TTC549 (cell line): Measurements from ENCODE around the gene MROH8.
A peak's percentile ranks its signal among the peaks of the same experiment; 100 is the strongest.

ENCODE experiments used
- FAIRE-seq: peaks from 2 replicates; lab custom pipeline; 2012; peaks lifted over from hg19 to GRCh38; lab: Jason Lieb, UNC

MROH8 gene

DNA sequence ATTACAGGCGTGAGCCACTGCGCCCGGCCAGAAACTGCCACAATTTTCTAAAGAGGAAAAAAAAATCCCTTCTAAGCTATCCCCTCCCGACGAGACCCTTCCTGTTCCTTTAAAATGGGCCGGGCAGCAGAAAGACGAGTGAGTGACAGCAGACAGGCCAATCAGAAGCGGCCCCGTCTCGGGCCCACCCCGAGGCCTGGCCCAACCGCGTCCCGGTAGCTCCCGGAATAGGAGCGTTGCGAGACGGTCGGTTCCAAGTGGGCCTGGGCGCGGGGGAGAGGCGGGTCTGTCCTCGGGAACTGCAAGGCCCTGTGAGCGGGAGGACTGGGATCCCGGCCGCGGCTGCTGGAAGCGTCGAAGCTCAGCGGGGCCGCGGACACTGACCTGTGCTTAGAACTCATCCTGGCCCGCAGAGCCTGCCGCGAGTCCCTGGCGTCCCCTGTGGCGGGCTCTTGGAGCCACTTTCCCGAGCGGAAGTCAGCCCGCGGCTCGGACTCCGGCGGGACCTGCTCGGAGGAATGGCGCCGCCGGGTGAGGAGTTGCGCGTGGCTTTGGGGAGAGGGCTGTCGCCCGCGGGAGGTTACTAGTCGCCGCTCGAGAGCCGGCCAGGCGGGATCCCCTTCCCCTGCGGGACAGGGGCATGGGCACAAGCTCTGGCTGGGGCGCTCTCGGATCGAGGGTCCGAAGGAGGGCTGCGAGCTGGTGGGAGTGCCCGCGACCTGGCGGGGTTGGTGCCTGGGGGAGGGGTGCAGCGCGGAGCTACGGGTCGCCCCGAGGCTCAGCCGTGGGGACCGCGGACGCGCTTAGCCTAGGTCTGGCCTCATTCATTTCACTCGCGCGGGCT is at the start of gene MROH8, which contains the start of gene RPN2:
MROH8 (minus strand) TSS at position 710 of the 844 bp plus-strand sequence.
RPN2 (plus strand) TSS at position 492 of the 844 bp plus-strand sequence; CDS start at position 519, 27 bp downstream.
- peak; percentile 82 for FAIRE-seq

DNA sequence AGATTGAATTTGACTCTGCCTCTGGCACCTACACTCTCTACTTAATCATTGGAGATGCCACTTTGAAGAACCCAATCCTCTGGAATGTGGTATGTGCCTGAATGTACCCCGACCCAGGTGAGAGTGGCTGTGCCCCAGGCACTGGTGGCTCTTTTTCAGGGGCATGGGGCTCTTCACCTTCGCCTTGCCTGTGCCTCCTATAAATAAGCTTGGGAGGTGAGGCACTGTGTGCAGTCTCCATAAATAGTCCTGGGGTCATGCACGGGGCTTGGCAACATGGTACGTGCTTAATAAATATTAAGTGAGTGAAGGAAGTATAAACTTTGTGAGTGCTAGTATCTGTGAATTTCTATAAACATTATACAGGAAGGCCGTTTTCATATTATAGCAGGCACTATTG is 49.3 kb upstream of the MROH8 start:
- FAIRE-seq: no peak

DNA sequence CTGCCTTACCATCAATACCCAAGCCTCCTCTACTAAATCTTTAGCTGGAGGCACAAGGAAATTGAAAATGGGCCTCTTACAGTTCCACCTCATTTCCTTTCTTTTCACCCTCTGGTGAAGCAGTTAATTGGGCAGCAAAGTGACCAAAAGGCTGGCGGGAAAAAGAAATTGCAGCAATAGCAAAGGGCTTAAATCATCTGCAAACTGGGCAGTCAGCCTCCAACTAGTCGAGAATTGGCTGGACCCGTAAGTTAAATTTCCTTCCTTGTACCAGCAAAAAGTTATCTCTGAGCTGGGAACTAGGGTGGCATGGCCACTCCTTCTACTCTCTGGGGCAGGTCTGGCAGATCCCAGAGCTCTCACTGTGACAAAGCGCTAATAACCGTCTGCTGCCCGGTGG is 48.7 kb upstream of the MROH8 start:
- FAIRE-seq: no peak

DNA sequence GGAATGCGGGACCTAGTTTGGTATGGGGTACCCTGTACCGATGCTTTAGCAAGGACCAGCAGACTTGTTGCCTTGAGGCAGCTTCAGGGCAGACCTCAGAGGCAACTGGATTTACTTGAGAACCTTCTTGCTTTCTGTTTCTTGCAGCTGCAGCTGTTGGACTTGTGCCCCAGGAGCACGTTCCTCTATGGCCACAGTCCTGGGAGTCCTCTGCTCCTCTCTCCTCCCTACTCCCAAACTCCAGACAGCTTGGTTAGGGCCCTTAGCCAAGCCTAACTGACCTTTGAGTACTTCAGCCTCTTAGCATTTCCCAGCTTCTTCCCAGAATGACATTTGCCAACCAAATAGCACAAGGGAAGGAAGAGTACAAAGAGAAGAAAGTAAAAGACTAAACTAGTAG is 47.5 kb upstream of the MROH8 start:
- no peak for FAIRE-seq

DNA sequence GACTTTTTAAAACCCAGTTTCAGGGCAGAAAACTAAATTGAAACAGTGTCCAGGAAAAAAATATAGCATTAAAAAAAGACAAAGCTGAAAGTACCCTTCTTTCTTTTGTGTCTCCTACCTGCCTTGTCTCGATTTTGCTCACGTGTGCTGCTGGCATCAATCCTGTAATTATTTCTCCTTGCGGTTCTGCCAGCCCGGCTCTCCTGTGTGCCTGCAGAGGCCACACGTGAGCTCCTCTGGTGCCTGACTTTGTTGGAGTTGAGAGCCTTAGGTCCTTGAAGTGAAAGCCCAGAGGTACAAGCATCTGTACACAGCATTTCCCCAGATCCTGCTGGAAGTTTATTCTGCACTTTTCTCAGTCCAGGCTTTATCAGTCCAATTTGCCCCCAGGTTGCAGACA is 45.8 kb upstream of the MROH8 start:
- FAIRE-seq: no peak

DNA sequence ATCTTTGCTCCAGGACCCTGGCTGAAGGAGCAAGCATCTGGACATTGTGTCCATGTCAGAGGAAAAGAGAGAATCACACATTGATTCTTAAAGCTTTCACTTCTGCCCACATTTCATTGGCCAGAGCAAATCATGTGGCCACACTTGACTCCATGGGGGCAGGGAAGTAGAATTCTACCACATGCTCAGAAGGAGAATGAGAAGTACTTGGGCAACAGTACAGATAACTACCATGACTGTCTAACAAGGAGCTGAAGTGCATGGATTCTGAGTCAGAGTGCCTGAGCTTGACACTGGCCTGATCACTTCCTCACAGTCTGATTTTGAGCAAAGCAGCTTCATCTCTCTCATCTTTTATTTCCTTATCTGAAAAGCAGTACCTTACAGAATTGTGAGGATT is 43.7 kb upstream of the MROH8 start:
- no peak for FAIRE-seq

DNA sequence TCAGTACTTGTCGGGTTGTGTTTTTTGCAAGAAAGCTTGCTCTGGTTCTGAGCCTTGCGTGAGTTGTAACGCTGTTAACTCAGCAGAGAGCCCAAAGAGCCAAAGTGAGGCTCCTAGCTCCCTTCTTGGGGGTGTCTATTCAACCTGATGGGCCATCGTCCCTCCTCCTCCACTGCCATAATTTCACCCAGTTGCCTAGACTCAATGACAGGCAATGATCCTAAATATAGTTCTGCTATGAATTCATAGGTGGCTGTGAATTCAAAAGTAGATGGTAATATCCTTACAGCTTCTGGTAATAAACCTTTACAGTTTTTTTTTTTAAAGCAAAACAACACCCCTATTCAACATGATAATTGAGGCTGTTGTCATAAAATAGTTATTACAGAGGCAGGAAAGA is 42.7 kb upstream of the MROH8 start:
- no peak for FAIRE-seq

DNA sequence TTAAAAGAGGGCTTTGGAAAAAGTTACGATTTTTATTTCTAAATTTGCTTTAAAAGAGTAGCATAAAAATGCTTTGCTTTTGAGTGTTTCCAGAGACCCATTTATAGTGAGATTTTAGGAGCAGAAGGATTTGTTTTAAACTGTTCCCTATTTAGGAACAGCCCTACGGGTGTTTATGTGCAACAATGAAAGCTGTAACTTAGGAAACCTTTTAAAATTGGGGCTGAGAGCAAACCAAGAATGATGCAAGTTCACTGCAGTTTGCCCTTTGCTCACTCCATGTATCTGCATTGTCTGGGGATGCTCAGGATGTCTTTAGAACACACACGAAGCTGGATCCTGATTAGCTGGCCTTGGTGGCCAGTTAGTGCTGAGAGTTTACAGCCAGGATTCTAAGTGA is 41.4 kb upstream of the MROH8 start:
- FAIRE-seq: no peak

DNA sequence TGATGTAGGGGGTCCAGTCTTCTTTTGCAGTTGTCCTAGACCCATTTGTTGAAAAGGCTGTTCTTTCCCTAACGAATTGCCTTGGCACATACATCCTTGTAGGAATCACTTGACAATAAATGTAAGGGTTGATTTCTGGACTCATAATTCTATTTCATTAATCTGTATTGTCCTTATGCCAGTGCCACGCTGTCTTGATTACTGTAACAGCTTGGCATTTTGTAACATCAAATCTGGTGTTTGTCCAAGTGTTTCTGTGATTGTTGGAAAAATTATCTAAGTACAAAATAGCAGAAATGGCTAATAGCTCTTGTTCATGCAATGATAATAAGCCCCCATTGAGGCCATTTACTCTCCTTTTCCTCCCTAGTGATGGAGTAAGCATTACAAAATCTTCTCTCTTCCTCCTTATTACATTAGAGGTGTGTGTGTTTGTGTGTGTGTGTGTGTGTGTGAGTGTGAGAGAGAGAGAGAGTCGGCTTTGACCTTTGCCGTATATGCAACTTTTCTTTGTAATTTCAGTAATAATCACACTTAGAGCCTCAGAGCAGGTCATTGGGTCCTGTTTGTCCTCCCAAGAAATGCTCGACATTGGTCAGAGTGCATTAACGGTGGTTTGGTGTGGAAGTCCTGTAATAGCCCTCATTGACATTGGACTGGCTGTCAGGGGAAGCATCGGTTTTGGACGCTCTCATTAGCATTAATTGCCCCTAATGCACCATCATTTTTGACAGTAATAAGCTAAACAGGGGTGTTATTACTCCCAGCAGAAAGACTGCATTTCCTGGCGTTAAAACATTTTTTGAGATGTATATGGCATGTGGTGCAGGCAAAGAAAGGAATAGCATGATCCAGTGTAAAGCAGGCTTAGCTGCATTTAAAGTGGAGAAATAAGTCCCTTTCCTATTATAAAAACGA is 40.7 kb upstream of the MROH8 start:
- FAIRE-seq: no peak

DNA sequence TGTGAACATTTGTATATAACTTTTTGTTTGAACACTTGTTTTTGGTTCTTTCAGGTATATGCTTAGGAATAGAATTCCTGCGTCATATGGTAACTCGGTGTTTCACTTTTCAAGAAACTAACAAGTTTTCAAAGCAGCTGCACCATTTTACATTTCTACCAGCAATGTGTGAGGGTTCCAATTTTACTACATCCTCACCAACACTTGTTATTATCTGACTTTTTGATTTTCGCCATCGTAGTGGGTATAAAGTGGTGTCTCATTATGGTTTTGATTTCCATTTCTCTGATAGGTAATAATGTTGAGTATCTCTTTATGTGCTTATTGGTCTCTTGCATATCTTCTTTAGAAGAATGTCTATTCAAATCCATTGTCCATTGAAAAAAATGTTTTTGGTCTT is 39.6 kb upstream of the MROH8 start:
- no peak for FAIRE-seq

DNA sequence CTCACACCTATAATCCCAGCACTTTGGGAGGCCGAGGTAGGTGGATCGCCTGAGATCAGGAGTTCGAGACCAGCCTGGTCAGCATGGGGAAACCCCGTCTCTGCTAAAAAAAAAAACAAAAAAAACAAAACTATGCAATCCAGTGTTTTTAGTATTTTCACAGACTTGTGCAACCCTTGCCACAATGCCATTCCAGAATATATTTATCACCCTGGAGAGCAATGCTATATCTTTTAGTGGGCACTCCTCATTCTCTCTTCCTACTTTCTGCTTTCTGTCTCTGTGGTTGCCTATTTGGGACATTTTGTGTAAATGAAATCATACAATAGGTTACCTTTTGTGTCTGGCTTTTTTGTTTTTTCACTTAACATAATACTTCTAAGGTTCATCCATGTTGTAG is 39.1 kb upstream of the MROH8 start:
- no peak for FAIRE-seq

DNA sequence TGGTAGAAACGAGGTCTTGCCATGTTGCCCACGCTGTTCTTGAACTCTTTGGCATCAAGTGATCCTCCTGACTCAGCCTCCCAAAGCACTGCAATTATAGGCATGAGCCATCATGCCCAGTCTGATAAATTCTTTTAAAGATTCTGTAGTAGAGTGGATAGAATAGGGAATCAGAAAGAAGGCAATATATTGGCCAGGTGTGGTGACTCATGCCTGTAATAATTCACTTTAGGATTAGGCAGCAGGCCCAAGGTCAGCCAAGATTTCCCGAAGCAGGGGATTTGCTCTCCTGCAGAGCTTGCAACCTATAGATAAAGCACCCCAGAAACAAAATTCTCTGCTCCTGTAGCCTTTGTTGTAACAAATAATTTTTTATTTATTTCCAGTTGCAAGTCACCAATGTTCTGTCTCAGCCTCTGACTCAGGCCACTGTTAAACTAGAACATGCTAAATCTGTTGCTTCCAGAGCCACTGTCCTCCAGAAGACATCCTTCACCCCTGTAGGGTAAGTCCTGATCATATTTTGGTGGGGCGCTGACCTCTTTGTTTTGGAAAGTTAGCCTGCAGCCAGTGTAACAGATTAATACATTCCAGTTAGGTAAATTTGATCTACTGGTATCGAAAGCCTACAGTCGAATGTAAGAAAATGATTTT is 30.4 kb upstream of the MROH8 start:
- FAIRE-seq: no peak

DNA sequence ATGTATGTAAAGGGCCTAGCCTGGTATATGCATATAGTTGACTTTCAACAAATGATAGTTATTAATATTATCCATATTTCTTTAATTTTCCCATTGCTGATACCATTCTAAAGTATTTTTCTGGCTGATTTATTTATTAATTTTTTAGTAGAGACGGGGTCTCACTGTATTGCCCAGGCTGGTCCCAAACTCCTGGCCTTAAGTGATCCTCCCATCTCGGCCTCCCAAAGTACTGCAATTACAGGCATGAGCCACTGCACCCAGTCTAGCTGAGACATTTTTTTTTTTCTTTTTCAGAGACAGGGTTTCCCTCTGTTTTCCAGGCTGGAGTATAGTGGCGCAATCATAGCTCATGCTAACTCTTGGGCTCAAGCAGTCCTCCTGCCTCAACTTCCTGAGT is 29.8 kb upstream of the MROH8 start:
- no peak for FAIRE-seq

DNA sequence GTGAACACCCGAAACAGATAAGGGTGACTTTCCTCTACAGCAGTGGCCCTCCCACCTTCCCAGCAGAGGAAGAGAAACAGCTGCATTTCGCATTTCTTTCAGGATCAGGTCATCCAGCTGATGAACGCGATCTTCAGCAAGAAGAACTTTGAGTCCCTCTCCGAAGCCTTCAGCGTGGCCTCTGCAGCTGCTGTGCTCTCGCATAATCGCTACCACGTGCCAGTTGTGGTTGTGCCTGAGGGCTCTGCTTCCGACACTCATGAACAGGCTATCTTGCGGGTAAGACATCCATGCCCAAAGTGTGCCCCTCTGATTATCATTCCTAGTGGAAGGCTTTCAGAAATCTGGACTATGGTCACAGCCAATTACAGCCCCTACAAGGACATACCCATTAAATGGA is 27.8 kb upstream of the MROH8 start:
- FAIRE-seq: no peak

DNA sequence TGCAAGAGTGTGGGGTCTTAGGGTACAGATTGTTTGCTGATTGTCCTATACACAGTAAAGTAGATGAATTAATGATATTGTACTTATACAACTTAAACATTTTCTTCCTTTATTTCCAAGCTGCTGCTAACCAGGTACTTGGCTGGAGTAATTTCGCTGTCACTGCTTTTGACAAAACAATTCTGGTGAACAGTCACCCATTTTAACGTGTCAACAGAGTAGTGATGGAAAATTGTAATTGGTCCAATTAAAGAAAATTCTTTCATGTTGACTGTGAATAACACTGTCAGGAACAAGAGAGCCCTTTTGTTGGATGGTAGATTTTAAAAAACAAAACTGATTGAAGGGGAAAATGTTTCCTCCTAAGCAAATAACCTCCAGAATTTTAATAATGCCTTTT is 26.4 kb upstream of the MROH8 start:
- FAIRE-seq: no peak

DNA sequence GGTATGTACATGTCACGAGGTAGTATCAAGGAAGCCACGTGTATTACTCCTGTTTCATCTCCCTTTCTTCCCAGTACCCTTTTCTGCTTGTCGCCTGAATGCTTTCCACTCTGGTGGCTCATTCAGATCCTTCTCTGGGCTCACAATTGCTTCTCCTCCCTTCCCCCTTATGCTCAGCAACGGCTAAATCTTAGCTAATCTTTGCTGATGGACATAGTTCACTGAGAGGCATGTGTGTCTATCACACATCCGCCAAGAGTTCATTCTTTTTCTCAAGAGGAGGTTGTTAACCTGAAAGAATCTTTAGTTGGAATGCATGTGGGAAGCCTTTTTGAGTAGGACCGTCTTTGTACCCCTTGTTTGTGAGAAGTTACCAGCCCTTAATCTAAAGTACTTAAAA is 25.8 kb upstream of the MROH8 start:
- FAIRE-seq: no peak

DNA sequence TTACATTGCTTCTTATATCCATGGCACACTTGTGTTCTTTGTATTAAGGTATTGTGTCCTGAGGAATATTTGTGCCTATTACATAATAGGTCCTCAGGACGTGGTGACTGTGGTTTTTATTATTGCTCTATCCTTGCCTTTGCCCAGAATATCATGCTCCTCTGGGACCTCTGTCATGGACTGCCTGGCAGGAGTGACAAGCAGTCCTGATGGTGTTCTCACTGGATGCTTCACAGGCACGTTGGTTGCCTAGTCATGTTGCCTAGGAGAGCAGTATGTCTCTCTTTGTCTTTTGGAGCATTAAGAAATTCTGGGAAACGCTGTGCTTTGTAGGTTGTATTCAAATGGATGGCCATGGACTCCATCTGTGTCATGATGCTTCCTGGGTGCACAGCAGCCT is 24.7 kb upstream of the MROH8 start:
- FAIRE-seq: no peak

DNA sequence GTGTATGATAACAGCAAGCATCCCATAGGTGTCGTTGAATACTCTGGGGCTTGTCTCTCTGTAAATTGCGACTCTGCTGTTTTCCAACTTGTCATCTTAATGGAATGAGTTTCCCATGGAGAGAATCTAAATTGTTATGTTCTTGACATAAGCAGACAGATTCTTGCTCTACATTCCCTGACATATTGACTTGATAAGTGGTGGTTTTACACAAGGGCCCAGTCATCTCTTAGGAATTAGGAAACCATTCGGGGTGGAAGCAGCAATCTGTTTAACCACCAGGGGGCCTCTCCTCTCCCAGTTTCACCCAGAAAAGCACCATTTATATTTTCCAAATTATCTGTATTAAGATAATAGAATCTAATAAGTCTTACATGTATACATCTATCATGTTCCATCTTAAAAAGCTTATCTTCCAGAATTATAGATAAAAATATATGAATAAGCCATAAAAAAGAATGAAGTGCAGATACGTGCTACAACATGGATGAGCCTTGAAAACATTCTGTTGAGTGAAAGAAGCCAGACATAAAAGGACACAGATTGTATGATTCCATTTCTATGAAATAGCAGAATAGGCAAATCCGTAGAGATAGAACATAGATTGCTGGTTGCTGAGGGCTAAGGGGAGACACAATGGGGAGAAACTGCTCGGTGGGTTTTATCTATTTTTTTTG is 23.1 kb upstream of the MROH8 start:
- FAIRE-seq: peak; percentile 67

DNA sequence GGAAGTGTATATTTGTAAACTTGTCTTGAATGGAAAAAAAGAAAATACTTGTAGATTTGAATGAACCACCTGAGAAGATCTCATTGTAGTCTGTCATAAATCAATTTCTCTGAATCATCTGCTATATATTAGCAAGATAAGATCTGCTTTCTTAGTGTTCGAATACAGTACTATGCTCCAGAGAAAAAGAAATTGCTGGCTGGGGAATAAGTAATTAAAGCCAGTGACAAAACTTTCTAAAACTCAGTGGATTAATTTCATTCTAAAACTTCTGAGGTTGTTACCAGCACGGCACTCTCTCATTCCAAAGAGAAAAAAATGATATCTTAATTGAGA is 22.4 kb upstream of the MROH8 start:
- FAIRE-seq: no peak

DNA sequence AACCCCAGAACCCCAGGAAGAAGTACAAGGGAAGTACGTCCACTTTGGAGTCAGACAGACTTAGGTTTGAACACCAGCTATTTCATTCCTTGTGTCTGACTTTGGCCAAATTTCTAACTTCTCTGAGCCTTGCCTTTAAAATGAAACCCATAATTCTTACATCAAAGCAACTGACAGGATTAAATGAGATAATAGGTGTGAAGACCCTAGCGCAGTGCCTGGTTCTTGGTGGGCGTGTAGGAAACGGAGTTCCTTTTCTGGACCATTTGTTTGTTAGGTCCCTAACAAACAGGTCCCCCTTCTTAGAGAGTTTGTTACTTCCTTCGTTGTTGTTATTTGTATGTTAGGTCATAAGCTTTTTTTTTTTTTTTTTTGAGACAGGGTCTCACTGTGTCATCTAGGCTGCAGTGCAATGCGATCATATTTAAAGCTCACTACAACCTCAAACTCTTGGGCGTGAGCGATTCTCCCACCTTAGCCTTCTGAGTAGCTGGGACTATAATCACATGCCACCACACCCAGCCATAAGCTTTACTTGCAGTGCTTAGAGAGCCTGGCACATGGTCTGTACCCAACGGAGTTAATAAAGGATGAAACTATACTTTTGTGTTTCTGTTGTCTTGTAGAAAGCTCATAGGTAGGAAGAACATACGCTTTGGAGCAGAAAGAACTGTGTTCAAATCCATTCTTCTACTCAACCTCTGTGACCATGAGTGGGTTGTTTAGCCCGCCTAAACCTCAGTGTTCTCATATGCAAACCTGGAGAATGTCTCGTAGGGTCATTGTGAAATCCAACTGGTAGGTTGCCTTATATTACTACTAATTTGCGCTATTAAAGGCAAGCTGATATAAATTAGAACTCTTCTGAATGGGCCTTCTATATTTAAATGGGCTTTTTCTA is 21.8 kb upstream of the MROH8 start:
- no peak for FAIRE-seq

DNA sequence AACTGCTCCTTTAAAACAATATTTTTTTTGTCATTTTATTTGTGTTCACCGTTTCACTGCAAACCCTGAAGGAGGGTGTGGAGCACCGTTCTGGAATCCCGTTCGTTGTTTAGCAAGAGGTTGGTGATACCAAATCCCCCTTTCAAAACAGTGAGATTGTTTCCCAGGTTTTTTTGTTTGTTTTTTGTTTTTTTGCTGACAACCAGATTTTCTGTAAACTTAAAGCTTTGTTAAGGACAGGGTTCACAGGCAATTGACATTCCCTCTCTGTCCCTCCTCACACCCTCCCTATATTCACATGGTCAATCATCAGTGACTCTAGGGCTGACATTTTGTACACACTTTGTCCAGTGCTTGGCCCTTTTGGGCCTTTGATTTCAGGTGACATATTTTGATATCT is 21.0 kb upstream of the MROH8 start:
- FAIRE-seq: no peak
